NCI-H748 (cell line): ENCODE measurements around the gene ROBO1.

Experiments
- DNase-seq: peaks from one replicate; lab custom pipeline; 2025; ENCODE audit not compliant: unreplicated experiment; lab: John Stamatoyannopoulos, UW

ROBO1 gene

GRCh38 chr3:78721771-78722543 lies 1045.8 kb downstream of the ROBO1 start:
- no peak for DNase-seq

DNA sequence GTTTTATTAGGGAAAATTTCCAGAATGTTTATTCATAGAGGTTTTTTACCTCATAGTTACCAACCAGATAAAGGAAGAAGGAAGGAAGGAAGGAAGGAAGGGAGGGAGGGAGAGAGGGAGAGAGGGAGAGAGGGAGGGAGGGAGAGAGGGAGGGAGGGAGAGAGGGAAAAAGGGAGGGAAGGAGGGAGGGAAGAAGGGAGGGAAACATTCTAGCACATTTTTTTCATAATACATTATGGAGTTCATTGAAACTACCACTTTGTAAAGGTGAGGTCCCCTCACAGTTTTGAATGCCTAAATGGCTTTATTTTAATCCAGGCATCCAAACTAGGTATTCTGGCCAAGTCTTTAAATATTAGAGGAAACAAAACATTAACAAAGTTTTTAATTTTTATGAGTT lies 1049.1 kb downstream of the ROBO1 start:
- no peak for DNase-seq

DNA sequence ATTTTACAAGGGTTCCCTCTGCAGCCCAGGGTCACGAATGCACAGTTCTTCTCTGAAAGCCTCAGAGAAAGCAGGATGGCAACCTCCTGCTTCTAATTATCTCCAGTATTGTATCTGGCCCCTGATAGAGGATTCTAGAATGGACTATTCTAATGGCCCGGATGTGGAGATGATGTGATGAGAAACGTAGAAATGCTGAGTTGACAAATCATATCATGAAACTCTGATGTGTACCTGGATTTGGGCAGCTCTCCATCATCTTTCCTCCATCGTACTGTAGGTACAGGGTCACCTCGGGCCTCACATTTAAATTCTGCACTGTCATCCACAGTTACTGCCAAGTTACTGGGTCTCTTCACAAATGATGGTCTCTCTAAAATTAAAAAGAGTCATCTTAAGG lies 1050.8 kb downstream of the ROBO1 start:
- no peak for DNase-seq

- no peak for DNase-seq
These were observed 1054.9 kb downstream of the ROBO1 start for GRCh38 chr3:78712941-78713340.

- DNase-seq, result no peak
These were observed 1055.5 kb downstream of the ROBO1 start for GRCh38 chr3:78712270-78712669.

- DNase-seq, result no peak
These were observed 1059.2 kb downstream of the ROBO1 start for GRCh38 chr3:78708565-78709073.

- no peak for DNase-seq
These were observed 1060.2 kb downstream of the ROBO1 start for GRCh38 chr3:78707609-78708008.

- DNase-seq, result no peak
These were observed 1060.8 kb downstream of the ROBO1 start for GRCh38 chr3:78706906-78707523.

DNA sequence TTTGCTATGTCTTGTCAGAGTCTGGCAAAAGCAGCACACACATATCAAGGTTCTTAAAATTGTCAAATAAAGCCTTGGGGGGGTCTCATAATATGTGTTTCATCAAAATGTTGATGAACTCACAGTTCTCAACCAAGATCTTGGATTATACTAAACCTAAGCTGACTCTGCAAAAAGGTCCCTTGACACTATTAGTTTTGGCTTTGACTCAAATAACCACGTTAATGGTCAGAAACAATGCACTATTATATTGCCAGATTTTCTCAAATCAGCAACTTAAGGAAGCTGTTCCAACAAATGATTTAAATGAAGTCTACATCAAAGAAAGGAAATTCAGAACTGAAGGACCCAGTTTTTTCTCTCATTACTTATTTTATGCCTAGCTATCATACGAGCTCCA lies 1063.9 kb downstream of the ROBO1 start:
- peak; percentile 21 for DNase-seq

GRCh38 chr3:78701537-78701936 lies 1066.3 kb downstream of the ROBO1 start:
- DNase-seq, result no peak

GRCh38 chr3:78698431-78698830 lies 1069.4 kb downstream of the ROBO1 start:
- DNase-seq, result no peak

DNA sequence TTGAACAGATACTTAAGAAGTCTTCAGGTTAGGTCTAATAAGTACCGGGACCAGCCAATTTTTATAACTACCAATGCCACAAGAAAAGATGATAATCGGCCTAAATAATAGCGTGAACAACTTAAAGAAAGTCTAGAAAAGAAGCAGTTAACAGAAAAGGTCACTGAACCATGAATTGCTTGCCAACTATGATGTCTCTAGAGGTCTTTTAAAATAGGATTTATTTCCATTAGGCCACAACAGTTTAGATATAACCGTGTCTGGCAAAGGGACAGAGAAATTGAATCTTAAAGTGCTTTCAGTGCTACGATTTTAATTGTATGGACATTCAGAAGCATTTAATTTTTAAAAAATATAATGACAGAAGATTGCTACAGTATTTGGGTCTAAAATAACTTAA lies 1070.4 kb downstream of the ROBO1 start:
- DNase-seq, result no peak

- peak; percentile 7 for DNase-seq
These were observed 1077.0 kb downstream of the ROBO1 start for GRCh38 chr3:78690766-78691165.

DNA sequence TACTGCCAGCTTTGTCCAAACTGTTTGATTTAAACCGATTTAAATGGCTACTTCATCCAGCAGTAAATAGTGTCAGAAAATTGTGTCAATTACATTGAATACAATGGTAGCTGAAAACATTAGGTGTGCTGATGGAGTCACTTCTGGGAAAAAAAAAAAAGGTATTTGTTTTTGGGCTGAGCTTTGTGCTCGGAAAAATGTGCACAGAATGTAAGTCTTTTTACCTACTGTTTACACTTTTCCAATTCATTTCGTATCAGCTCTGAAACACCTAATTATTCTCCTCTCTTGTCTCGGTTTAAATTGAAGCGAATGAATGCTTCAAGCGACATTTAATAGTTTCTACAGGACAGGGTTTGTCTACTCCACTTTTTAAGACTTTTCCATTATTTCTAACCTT lies 1078.4 kb downstream of the ROBO1 start:
- peak; percentile 96 for DNase-seq

GRCh38 chr3:78687520-78687919 lies 1080.3 kb downstream of the ROBO1 start:
- DNase-seq, result no peak

DNA sequence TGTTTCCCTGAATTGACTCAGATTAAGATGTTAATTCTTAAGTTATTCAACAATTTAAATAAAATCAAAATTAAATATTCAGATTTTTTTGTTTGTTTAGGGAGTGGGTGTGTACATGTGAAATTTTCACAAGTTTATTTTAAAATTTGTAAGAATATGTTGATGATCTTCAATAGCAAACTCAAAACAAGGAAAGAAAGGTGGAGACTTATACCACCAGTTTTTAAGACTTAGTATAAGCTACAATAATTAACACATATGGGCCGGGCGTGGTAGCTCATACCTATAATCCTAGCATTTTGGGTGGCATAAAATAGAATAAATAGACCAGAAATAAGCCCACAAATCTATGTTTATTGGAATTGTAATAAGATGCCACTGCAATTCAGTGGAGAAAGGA lies 1084.5 kb downstream of the ROBO1 start:
- DNase-seq, result no peak

DNA sequence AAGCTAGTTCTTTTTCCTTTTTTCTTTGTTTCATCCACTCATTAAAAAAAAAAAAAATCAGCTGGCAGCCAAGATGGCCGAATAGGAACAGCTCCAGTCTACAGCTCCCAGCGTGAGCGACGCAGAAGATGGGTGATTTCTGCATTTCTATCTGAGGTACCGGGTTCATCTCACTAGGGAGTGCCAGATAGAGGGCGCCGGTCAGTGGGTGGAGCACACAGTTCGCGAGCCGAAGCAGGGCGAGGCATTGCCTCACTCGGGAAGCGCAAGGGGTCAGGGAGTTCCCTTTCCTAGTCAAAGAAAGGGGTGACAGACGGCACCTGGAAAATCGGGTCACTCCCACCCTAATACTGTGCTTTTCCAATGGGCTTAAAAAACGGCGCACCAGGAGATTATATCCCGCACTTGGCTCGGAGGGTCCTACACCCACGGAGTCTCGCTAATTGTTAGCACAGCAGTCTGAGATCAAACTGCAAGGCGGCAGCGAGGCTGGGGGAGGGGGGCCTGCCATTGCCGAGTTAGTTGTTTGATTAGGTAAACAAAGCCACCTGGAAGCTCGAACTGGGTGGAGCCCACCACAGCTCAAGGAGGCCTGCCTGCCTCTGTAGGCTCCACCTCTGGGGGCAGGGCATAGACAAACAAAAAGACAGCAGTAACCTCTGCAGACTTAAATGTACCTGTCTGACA lies 1092.5 kb downstream of the ROBO1 start:
- peak; percentile 57 for DNase-seq

DNA sequence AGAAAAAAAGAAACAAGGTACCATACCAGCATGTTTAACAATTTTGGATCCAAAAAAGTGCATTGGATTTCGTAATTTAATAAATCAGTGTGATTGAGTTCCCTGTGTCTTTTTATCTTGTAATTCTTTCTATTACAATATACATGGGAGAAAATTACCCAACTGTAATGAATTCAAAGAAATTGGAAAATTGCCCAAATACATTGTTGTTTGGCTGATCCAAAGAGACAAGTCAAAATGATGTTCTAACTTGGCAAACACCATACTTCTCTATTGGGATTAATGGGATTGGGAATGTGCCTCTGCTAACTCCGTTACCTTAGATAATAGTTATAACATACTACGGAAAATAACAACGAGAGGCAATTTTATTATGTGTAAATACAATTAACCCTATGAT lies 1097.1 kb downstream of the ROBO1 start:
- DNase-seq, result peak; percentile 53

GRCh38 chr3:78670094-78670493 lies 1097.7 kb downstream of the ROBO1 start:
- DNase-seq, result peak; percentile 81

DNA sequence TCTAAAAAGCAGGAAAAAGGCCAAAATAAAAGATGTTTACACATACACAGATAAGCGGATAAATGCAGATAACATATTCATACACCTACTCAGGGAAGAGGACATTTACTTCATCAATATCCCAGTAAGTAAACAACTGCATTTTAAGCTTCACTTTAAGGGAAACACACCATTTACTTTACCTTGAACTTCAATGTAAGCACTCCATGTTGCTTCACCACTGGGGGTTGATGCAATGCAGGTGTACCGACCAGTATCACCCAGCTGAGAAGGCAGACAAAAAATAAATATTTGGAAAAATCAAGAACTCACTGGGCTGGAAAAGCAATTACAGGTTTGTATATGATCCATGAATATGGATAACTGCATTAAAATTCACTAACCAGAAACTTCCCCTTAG lies 1099.5 kb downstream of the ROBO1 start:
- DNase-seq, result peak; percentile 87

- DNase-seq, result no peak
These were observed 1101.4 kb downstream of the ROBO1 start for GRCh38 chr3:78666470-78666800.
